ENCODE data around the gene TCF12.

TCF12 gene

DNA sequence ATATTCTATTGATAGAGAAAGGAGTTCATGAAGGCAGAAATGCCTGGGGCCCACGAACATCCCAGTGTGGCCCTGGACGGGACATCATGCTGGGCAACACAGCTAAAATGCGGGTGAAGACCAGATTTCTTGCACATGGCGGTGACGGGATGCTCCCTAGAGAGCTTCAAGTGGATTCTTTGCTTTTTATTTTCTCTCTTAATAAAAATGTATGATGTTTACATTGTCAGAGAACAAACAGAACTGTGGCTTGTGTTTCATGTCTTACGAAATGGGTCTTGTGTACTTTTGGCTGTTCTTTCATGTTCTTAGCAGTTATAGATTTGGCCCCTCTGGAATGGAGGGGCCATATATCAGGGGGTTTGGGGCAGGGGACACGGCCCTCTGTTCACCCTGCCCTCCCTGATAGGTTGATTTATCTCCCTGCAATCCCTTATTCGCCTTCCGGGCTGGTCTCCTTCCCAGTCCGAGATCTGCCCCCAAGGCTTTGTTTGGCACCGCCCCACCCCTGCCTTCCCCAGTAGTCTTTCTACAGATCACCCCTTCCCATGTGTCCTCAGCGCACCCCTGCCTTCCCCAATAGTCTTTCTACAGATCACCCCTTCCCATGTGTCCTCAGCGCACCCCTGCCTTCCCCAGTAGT, 389.2 kb downstream of the TCF12 start:
- DNase-seq = no peak

GRCh38 chr15:57308170-57308545, 389.7 kb downstream of the TCF12 start:
- DNase-seq = no peak

- no peak for DNase-seq
Observed at GRCh38 chr15:57309856-57310760, 391.7 kb downstream of the TCF12 start.

DNA sequence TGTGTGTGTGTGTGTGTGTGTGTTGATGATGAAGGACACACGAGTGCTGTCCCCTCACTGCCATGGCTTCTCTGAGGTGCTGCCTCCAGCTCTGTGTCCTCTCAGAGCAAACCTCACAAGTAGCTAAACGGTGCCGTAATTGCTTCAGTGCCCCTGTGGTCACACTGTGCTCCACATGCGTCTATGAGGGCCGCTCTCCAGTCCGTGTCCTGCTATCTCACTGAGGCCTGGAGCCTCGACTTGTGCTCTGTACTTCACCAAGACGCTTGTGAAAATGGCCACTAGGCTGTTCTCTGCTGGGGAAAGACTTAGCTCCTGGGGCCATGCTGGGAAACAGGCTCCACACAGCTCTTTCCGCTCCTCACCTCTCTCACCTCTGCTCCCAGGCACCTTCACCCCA, 392.4 kb downstream of the TCF12 start:
- no peak for DNase-seq

- no peak for DNase-seq
Observed at GRCh38 chr15:57312006-57312317, 393.5 kb downstream of the TCF12 start.

GRCh38 chr15:57312318-57313133, 394.1 kb downstream of the TCF12 start:
- no peak for DNase-seq

DNA sequence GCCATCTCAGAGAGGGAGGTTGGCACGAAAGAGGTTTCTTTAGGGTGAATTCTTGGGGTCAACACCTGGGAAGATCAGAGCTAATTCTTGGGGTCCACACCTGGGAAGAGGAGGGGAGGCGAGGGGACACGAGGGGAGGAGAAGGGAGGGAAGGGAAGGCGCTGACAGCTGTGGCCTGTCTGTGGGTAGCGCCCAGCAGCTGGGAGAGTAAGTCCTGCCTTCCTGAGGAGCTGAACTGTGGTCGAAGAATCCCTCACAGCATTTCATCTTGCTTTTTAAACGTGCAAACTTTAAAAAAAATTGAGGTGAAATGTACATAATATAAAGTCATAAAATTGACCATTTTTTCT, 394.7 kb downstream of the TCF12 start:
- DNase-seq = no peak

DNA sequence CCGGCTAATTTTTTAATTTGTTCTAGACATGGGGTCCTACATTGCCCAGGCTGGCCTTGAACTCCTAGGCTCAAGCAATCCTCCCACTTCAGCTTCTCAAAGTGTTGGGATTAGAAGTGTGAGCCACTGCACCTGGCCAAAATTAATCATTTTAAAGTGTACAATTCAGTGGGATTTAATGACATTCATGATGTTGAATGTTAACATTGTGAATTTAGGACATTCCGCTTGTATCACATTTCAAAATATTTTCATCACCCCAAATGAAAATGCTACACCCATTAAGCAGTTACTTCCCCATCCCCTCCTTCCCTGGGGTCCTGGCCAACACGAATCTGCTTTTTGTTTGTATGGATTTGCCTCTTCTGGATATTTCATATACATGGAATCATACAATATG, 395.8 kb downstream of the TCF12 start:
- DNase-seq = no peak

DNA sequence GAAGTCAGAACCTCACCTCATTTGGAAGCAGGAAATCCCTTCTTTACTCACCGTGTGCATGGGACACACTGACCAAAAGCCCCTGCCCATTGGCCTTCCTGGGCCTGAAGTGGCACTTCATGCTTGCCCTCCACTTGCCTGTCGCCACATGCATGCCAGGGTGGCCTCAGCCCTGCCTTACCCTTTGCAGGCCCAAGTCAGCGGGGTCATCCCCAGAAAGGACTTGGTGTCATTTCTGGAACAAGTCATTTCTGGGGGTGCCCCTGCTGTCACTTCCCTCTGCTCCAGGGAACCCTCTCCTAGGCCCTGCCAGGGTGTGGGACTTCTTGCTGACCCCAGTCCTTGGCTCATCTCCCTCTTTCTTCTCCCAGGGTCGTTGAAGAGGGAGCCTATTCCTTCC, 398.0 kb downstream of the TCF12 start:
- no peak for DNase-seq

- peak in 1 of 2 experiments; percentile 39 for DNase-seq
Observed at GRCh38 chr15:57319226-57319918, 400.9 kb downstream of the TCF12 start.

- DNase-seq = no peak
Observed at GRCh38 chr15:57319919-57320560, 401.6 kb downstream of the TCF12 start.

GRCh38 chr15:57320631-57321220, 402.3 kb downstream of the TCF12 start:
- DNase-seq = no peak

- DNase-seq = no peak
Observed at GRCh38 chr15:57321485-57321884, 403.0 kb downstream of the TCF12 start.

- peak; percentile 28 to 73 for DNase-seq
Observed at GRCh38 chr15:57321973-57322601, 403.6 kb downstream of the TCF12 start.

DNA sequence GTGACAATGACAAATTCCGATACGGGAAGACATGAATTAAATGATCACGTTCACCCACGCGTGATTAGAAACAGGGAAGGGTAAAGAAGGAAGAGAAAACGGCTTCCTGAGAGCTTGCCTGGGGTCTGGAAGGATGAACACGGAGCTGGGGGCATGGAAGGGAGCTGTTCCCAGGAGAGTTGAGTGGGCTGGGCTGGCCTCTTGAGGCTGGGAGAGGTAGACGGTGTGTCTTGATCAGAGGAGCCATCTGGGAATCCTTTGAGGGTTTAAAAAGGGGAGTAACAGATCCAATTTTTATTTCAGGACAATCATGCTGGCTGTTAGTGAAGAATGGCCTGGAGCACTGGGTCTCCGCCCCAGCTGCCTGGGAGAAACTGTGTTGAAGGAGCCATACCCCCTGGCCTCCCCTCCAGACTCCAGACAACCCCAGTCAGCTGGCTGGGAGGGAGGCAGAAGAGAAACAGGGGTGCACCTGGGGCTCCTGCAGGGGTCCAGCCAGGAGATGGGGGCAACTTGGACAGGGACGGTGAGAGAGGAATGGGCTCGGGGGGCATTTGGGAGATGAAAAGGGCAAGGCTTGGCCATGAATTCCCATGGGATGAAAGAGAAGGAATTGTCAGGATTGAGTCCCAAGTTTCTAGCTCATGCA, 404.3 kb downstream of the TCF12 start:
- DNase-seq = no peak

DNA sequence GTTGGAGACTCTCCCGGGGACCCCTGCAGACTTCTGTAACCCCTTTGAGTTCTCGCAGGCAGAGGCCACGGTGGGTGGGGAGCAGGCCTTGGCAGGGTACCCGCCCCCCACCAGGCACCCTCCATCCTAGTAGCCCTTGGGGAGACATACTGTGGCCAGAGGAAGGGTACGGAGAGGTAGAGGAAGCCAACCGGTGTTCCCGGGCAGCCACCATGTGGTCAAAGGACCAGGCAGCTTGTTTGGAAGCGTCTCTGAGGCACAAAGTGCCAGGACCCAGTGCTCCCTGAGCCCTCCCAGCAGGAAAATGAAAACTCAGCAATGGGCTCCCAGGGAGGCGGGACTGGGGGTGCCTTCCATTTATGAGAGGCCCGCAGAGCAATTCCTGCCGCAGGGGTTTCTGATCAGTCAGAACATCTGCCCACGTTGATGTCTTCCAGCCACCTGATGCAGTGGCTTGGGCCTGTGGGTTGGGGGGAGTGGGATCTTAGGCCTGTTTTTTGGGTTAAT, 404.9 kb downstream of the TCF12 start:
- no peak for DNase-seq

- DNase-seq = peak; percentile 85 to 92
Observed at GRCh38 chr15:57323806-57324589, 405.6 kb downstream of the TCF12 start.

DNA sequence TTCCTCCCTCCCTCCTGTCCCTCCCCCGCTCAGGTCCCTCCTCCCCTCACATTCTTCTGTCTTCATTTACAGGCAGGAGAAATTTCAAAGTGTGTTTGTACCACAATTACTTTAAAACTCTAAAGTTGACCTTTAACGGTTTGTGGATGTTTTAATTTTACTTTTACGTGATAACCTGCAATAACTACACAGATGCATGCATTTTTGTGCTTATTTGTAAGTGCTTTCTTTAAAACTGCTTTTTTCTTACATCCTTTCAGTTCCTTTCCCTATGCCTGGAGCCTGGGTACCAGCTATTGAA, 406.1 kb downstream of the TCF12 start:
- no peak for DNase-seq

DNA sequence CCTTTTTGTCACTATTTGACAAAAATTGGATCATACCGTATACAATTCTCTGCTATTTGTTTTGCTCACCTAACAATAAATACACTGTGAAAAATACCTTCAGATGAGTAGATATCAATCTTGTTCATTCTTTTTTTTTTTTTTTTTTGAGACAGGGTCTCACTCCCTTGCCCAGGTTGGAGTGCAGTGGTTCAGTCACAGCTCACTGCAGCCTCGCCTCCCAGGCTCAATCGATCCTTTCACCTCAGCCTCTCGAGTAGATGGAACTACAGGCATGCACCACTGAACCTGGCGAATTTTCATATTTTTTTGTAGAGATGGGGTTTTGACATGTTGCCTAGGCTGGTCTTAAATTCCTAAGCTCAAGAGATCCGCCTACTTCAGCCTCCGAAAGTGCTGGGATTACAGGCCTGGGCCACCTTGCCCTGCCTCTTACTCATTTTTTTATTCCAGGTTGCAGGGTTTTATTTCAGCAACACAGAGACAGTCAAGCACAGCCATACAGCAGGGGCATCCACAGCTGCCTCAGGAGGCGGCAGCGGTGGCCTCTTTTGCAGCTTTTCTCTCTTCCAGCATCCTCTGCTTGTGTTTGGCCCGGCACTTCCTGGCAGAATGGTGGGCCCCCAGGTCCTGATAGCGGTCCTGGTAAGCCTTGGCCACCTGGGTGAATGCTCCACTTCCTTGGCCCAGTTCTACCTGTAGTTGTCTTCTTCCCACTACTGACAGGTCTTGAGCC, 406.7 kb downstream of the TCF12 start:
- DNase-seq = no peak

DNA sequence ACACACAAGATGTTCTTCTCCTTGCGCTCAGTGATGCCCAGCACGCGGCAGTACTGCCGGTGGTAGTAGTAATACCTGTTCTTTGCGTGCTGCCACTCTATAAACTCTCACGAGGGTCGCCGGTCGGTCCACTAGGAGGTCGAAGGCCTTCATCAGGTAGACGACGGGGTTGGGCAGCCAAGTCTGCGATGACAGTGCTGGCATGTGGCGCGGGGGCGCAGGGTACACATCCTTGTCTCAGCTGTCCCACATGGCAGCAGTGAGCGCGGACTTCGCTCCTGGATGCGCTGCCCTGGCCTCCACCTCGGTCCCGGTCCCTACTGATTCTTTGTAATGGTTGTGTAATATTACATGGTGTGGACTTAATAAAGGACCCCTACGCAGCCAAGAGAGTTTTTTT, 407.8 kb downstream of the TCF12 start:
- no peak for DNase-seq

All from SHP77 (cell line).